Raji (cell line): ENCODE data around the gene ZSCAN31.

Source experiments
- POLR2A ChIP-seq: IDR thresholded peaks from 2 replicates; pipeline ENCODE4 v1.6.1; 2011; ENCODE audit warnings: low read depth, low read length, control low read depth; ENCODE audit not compliant: insufficient read depth

Gene ZSCAN31

GRCh38 chr6:28337121-28337520 lies 1.2 kb upstream of the ZSCAN31 start:
- TF ChIP-seq POLR2A = no peak

DNA sequence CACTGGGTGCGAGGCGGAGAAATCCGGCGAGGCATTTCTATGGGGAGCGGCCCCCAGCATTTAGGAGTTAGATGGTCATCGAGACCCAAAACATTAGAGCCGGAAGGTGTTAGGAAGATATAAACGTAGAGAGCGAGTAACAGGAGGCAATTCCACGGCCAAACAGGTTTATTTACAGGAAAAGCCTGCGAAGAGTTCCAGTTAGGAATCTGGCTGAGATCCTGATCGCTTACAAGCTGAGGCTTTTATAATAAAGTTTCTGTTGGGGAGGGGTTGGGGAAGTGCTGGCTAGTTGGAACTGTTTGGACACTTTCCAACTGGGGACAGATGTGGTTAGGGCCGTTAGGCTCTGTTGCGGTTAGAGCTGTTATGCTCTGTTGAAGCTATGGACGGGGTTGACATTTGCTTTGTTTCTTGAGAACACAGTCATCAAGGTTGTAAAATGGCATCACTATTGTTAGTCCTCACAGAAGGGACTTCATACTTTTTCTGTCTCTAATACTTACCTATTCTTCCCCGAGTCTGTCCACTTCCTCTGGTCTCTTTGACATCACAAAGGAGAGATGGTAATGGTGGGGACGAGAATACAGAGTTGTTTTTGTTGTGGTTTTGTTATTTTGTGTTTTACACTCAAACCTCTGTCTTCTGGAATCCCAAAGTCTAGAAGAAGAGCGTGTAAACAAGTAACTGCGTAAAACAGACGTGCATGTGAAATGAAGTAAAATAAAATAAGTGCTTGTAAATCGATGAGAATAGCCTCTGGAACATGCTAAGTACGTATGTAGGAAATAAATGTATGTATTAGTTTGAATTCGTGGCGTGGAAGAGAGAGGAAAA lies 554 bp upstream of the ZSCAN31 start:
- TF ChIP-seq POLR2A = no peak

GRCh38 chr6:28335040-28335563 lies 846 bp downstream of the ZSCAN31 start:
- no peak for TF ChIP-seq POLR2A

DNA sequence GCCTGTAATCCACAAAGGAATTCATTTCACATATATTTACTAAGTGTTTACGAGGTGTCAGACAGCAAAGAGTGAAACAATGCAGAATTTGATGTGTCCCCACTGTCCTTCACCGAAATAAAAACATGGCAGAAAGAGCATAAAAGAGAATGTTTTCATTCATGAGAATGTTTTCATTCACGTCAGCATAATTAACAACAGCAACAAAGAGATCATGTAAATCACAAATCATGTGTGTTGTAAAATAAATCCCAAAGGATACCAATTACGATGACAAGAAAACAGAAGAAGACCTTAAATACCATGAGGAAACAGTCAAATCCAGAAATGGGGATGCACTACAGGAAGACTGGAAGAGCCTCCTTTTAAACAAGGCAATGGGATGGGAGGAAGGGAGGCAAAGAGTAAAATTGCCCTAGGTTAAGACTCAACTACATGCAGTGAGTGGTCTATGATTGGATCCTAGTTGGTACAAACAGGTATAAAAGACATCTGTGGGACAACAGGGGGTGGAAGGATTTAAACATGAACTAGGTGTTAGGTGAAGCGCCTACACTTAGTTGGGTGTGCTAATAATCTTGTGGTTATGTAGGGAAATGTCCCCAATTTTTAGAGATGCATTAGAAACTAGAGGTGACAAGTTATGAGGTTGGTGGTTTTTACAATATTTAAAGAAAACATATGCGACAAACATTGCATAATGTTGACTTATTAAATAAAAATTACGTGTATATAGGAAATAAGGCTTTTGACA lies 1.5 kb downstream of the ZSCAN31 start:
- TF ChIP-seq POLR2A = no peak

- TF ChIP-seq POLR2A = no peak
Measured at GRCh38 chr6:28333599-28334018, 2.3 kb downstream of the ZSCAN31 start.

DNA sequence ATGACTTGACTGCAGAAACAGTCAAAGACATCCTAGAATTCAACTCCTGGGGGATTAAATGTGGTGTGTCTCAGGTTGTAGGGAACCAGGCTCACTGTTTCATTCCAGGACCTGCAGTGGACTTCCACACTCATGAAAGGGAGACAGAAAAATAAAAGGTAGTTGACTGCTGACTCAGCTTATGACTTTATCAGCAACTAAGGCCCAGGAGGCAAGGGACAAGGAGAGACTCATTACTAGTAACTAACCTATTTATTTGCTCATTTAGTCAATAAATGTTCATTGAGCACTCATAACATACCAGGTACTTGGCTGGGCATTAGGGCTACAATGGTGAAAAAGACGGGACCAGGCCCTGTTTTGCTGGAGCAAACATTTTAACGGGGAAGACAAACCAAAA lies 2.9 kb downstream of the ZSCAN31 start:
- no peak for TF ChIP-seq POLR2A

DNA sequence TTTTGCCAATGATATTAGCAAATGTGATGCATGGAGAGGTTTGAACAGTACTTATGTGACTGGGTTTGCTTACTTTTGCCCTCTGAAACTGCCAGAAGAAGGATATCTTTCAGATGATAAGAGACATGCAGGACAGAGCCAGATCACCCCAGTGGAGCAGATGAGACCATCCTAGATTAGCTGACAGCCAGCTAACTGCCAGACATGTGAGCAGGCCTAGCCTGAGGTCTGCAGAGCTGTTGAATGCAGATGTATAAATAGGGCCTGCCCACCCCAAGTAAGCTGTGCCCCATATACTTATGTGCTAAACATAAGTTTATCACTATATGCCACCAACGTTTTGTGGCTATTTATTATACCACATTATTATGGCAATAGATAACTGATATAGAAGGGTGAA lies 5.9 kb downstream of the ZSCAN31 start:
- TF ChIP-seq POLR2A = no peak

DNA sequence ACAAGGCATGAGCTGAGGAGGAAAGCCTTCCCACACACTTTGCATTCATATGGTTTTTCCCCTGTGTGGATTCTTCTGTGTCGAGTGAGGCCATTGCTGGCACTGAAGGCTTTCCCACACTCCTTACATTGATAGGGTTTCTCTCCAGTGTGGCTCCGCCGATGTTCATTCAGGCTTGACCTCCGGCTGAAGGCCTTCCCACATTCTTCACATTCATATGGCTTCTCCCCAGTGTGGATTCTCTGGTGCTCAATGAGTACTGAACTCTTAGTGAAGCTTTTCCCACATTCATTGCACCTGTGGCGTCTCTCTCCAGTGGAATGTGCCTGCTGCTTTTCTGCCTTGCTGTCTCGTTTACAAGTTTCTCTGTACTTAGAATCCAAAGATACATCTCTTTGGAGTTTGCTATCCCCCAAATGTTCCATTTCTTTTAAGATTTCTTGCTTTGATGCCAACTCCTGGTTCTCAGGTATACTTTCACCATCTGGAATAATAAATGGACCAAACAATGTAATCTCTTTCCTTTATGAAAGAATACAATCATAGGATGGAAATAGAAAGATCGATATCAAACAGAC lies 9.5 kb downstream of the ZSCAN31 start:
- no peak for TF ChIP-seq POLR2A

GRCh38 chr6:28323813-28324424 lies 12.0 kb downstream of the ZSCAN31 start:
- no peak for TF ChIP-seq POLR2A

- no peak for TF ChIP-seq POLR2A
Measured at GRCh38 chr6:28322661-28323060, 13.3 kb downstream of the ZSCAN31 start.

GRCh38 chr6:28315628-28316027 lies 20.3 kb downstream of the ZSCAN31 start:
- no peak for TF ChIP-seq POLR2A

DNA sequence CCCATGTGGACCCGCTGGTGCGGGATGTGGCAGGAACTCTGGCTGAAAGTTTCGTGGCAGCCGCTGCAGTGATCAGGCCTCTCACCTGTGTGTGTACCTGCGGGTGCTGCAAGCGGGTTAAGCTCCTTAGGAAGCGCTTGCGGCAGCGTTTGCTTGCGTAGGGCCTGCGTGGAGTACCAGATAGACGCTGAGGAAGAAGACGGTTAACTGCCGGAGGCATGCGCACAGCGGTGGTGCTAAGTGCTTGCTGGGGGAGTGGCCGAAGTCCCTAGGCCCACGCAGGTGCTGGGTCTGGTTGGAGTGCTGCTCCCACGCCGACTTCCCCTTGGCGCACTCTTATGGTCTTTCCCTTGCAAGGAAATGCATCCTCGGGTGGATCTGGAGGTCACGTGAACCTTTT lies 23.0 kb downstream of the ZSCAN31 start:
- TF ChIP-seq POLR2A = no peak

GRCh38 chr6:28311139-28311823 lies 24.7 kb downstream of the ZSCAN31 start:
- TF ChIP-seq POLR2A = no peak

DNA sequence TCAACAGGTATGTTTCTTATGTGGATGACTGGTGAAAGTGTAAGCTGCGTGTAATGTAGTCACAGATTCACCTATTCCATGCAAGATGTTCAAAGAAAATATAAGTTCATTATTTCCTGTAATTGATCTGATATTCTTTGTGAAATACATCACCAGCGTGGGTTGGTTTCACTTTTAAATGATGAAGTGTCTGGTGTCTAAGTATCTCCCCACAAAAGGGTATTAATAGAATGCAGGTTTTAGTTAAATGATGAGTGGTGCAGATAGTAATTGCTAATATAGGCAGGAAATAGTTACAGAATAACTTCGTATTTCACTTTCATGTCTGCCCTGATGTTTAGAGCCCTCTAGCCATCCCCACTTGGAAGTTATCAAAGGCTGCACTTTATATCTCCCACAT lies 32.4 kb downstream of the ZSCAN31 start:
- no peak for TF ChIP-seq POLR2A
